Endothelial cell (in vitro differentiated cells): ENCODE data around the gene CFAP77. TPM values are rescaled to one million over a fixed set of nuclear protein-coding genes. Genes with fewer than 3 reads are reported as not detected.

Source experiments
- DNase-seq: peaks from one replicate; pipeline ENCODE4 v3.0.0; 2021; ENCODE audit warnings: low spot score
- H3K27ac Mint-ChIP-seq: one replicate; pipeline ENCODE4 v1.8.0; 2021; ENCODE audit warnings: mixed read lengths, inconsistent platforms; ENCODE audit not compliant: unreplicated experiment
- H3K27me3 Mint-ChIP-seq: one replicate; pipeline ENCODE4 v1.8.0; 2021; ENCODE audit warnings: mild to moderate bottlenecking, moderate library complexity, mixed read lengths, inconsistent platforms; ENCODE audit not compliant: unreplicated experiment
- H3K36me3 Mint-ChIP-seq: one replicate; pipeline ENCODE4 v1.8.0; 2021; ENCODE audit warnings: mild to moderate bottlenecking, low read depth, mixed read lengths, inconsistent platforms; ENCODE audit not compliant: unreplicated experiment
- H3K4me1 Mint-ChIP-seq: one replicate; pipeline ENCODE4 v1.8.0; 2021; ENCODE audit warnings: mild to moderate bottlenecking, mixed read lengths, inconsistent platforms; ENCODE audit not compliant: unreplicated experiment
- H3K4me3 Mint-ChIP-seq: one replicate; pipeline ENCODE4 v1.8.0; 2021; ENCODE audit warnings: mild to moderate bottlenecking, mixed read lengths, inconsistent platforms; ENCODE audit not compliant: unreplicated experiment
- H3K9me3 Mint-ChIP-seq: one replicate; pipeline ENCODE4 v1.8.0; 2021; ENCODE audit warnings: mixed read lengths, inconsistent platforms; ENCODE audit not compliant: unreplicated experiment
- total RNA-seq: library from RNA; stranded (reverse); fragmentation: NEBNext Ultra II Directional; extraction: Animal tissue kit (Norgen Biotek cat#: 25700); gene quantifications from one replicate; pipeline ENCODE4 v1.2.1, GENCODE V29; 2021; ENCODE audit not compliant: unreplicated experiment
- TF ChIP-seq, protein P1 (sequence below): fragments of 200-600 bp; sonication (generic); IDR thresholded peaks from one replicate; pipeline ENCODE4 v1.5.0; 2021; ENCODE audit warnings: antibody characterized with exemption; ENCODE audit not compliant: unreplicated experiment

CFAP77 gene
- total RNA-seq, 1 donor from 2014 or later: 3.7 TPM

DNA sequence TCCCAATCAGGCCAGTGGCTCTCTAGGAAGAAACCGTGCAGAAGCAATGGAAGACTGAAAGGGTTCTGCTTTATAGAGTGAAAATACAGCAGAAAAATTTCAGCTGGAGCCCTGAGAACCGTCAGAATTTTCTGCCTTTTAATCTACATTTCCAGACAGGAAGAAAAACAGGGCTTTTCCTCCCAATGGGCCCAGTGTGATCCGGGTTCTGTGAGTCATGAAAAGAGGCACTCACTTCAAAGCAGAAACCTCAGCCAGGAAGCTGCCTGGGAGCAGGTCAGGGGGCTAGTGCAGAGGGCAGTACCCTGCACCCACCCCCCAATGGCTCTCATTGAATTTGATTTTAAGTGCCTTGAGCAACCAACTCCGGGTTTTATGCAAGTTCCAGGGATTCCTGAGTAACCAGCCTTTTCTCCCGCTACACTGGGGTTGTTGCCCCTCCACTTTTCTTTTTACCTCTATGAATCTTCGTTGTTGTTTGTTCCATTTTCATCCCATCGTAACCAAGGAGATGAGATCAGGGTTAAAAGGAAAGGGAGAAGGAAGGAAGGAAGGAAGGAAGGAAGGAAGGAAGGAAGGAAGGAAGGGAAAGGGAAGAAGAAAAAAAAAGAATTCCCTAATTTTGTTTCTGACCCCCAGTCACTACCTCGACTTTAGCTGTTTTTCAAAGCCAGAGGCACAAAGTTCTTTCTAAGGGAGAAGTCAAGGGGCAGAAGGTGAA, 173.7 kb downstream of the CFAP77 start:
- peak overlapping the region; percentile 72 for H3K27ac Mint-ChIP-seq
- H3K4me1 Mint-ChIP-seq: peaks cover 50% of the 10 kb centered on the region
- DNase-seq: no peak
- no peaks in the 10 kb centered on the region for H3K9me3 Mint-ChIP-seq
- TF ChIP-seq, protein P1, sequence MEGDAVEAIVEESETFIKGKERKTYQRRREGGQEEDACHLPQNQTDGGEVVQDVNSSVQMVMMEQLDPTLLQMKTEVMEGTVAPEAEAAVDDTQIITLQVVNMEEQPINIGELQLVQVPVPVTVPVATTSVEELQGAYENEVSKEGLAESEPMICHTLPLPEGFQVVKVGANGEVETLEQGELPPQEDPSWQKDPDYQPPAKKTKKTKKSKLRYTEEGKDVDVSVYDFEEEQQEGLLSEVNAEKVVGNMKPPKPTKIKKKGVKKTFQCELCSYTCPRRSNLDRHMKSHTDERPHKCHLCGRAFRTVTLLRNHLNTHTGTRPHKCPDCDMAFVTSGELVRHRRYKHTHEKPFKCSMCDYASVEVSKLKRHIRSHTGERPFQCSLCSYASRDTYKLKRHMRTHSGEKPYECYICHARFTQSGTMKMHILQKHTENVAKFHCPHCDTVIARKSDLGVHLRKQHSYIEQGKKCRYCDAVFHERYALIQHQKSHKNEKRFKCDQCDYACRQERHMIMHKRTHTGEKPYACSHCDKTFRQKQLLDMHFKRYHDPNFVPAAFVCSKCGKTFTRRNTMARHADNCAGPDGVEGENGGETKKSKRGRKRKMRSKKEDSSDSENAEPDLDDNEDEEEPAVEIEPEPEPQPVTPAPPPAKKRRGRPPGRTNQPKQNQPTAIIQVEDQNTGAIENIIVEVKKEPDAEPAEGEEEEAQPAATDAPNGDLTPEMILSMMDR: no peak
- peak overlapping the region; percentile 71 for H3K4me3 Mint-ChIP-seq
- peaks cover 8% of the 10 kb centered on the region for H3K36me3 Mint-ChIP-seq
- peaks cover 21% of the 10 kb centered on the region for H3K27me3 Mint-ChIP-seq

DNA sequence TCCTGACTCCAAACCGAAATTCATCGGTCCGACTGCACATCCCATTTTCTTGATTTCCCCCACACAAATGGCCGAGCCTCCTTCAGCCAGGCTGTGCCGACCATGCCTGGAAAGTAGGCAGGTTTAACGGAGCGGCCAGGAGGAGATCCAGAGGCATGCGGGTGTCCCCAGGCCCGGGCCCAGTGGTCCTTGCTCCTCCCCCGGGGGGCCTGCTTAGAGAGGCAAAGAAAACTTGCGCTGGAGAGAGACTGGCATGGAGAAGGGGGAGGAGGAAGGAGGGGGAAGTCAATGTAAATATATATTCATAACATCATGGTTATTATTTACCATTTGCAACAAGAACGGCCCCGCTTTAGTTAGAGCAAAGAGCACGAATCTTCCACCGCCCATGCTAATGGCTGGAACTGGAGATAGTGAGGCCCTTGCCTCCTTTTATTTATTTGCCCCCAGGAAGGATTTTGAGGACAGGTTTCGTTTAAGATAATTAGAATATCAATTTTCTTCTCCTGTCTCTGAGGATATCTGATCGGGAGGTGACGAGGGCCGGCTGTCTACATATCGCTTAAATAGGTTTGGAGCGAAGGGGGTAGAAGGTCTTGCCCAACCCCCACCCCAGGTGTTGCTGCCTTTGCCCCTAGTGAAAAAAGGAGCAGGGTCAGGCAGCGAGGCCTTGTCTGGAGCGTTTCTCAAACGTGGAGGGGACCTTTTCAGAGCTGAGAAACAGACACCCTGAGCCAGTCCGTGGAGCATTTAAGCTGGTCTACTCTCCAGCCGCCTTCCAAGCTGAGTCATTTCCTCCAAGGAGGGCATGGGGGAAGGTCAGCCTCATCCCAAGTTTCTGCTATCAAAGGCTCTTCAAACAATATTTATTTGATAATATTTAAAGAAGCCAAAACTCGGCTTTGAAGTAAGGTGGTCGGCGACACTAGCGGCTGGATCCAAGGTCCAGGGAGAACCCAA, 174.9 kb downstream of the CFAP77 start:
- H3K4me3 Mint-ChIP-seq: no peak overlapping the region
- TF ChIP-seq, protein P1: no peak
- peaks cover 8% of the 10 kb centered on the region for H3K36me3 Mint-ChIP-seq
- DNase-seq: no peak
- H3K9me3 Mint-ChIP-seq: no peaks in the 10 kb centered on the region
- peaks cover 50% of the 10 kb centered on the region for H3K4me1 Mint-ChIP-seq
- no peak overlapping the region for H3K27ac Mint-ChIP-seq
- peaks cover 17% of the 10 kb centered on the region for H3K27me3 Mint-ChIP-seq

DNA sequence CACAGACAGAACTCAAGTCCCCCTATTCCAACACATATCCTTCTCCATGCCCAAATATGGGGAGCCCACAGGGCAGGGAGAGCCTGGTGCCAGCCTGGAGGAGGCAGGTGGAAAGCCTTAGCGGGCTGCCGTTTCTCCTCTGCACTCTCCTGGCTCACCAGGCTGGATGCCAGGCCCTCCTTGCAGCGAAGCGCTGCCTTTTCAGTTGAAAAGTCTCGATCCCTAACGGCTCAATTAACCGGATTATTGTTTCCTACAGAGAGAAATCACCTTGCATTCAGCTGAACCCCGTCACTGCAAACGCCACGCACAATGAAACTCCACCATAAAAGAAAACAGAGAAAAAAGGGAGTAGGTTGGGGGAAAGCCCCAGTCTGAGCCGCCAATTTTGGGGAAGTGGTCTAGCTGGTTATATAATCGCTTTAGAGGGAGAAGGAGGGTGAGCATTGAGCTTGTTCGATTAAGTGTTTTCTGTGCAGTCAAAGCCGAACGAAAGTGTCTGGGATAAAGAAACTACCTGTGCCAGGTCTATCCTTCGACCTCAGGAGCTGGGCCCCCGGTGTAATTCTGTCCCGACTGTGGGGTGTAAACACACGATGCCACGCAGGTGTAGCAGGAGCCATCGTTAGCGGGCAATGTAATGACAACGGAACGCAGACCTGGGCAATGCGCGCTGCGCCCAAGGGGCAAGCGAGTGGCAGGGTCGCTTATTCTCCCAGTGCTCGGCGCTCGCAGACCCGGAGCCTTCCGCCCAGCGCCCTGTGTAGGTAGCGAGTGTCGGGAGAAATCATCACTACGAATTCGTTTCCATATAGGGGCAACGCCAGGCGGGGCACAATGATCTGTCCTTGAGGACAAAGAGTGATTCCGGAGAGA, 176.2 kb downstream of the CFAP77 start:
- TF ChIP-seq, protein P1: no peak
- Mint-ChIP-seq H3K27me3 (peaks cover 21% of the 10 kb centered on the region), H3K4me1 (peaks cover 52% of the 10 kb centered on the region), H3K9me3 (no peaks in the 10 kb centered on the region), H3K27ac (no peak overlapping the region), H3K4me3 (peak overlapping the region; percentile 25), H3K36me3 (peaks cover 8% of the 10 kb centered on the region)
- DNase-seq: no peak

DNA sequence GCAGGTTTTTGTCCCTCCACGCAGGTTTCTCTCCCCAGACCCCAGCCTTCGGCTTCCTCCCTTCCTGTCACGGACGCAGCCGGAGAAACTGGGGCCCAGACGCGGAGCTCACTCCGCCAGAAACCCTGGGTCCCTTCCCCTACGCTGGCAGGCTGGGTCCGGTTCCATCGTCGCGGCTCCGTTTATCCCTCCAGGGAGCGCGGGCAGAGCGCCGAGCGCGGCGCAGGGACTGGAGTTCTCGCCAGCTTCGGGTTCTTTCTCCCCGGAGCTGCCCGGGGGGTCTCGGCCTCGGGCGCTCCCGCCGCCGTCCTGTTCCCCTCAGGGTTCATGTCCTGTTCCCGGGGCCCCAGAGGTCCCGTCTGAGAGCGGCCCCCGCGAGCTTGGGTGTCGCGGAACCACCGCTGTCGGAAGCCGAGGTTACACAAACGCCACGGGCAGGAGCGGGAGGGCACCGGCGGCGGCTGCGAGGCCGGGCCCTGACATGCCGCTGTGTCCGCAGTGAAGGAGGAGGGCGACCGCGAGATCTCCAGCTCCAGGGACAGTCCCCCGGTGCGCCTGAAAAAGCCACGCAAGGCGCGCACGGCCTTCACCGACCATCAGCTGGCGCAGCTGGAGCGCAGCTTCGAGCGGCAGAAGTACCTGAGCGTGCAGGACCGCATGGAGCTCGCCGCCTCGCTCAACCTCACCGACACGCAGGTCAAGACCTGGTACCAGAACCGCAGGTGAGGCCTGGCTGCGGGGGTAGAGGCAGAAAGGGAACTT, 177.0 kb downstream of the CFAP77 start:
- DNase-seq: no peak
- Mint-ChIP-seq H3K4me3 (peak overlapping the region; percentile 25), H3K27me3 (peaks cover 20% of the 10 kb centered on the region), H3K27ac (no peak overlapping the region), H3K36me3 (peaks cover 8% of the 10 kb centered on the region), H3K4me1 (peaks cover 52% of the 10 kb centered on the region), H3K9me3 (no peaks in the 10 kb centered on the region)
- TF ChIP-seq, protein P1: no peak
